HT1080 (cell line): ENCODE results near the gene OXGR1. TPM values are rescaled to one million over a fixed set of nuclear protein-coding genes. Genes with fewer than 3 reads are reported as not detected.

Experiments used
- DNase-seq: peaks from one replicate; pipeline ENCODE4 v3.0.0-alpha.2; 2015; ENCODE audit warnings: low read depth
- small RNA-seq: library from RNA; depleted of rRNA; stranded (forward); fragments of <200 nt; gene quantifications from one replicate; pipeline ENCODE3, GENCODE V24; 2014
- total RNA-seq: library from RNA; depleted of rRNA; stranded (reverse); fragments of >200 nt; shearing (Covaris generic); gene quantifications from 2 replicates; pipeline ENCODE4 v1.2.3, GENCODE V29; 2014; rRNA removed

Gene OXGR1
- total RNA-seq, 1 experiment from 2014 or later: 0.16 TPM

DNA sequence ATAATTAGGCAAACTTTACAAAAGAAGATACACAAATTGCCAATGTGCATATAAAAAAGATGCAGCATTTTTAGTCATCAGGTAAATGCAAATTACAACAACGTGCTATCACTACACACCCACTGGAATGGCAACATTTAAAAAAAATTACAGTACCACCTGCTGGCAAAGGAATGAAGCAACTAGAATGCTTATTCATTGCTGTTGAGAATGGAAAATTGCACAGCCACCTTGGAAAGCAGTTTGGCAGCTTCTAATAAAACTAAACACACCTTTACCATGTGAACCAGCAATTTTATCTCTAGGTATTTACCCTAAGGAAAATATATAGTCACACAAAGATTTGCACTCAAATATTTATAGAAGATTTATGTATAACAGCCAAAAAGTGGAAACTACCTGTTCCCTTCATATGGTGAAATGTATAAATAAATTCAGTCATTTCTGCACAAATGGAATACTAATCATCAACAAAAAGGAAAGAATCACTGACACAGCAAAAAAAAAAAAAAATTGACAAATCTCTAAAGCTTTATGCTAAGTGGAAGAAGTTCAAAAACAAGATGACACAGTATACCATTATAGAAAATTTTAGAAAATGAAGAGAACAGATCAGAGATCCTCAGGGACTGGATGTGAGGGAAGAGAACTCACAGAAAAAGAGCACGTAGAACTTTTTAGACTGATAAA lies 30.3 kb downstream of the OXGR1 start:
- no peak for DNase-seq

DNA sequence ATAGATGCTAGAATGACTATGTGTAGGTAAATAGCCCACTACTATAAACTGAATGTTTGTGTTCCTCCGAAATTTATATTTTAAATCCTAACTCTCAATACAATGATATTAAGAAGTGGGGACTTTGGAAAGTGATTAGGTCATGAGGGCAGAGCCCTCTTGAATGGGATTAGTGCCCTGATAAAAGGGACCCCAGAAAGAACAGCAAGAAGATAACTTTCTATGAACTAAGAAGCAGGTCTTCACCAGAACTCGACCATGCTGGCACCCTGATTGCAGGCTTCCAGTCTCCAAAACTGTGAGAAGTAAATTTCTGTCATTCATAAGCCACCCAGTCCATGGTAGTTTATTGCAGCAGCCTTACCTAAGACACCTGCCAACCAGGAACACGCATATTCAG lies 33.9 kb downstream of the OXGR1 start:
- no peak for DNase-seq

DNA sequence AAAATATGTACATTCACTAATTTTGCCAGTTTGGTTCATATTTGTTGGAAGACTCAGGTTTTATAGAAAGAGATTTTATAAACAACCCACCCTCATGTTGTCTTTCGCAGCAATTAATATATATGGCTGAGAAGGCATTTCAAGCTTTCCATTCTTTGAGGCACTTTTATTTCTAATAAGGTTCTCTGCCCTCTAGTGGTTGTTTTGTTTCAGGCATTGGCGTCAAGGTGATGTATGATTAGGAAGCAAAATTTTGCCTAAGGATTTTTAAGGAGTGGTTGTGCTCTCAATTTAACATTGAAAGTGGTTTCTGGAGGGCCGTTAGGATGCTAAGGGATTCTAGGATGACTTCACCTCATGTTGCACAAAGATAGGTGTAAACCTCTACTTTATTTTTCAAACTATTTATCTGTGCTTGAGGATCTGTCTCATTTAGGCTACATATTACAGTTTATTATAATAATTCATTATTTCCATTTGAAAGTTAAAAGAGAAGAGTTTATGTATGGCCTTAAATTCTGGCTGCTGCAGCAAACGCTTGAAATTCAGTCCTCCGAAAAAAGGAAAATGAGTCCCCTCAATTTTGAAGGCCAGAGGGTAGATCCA lies 35.9 kb downstream of the OXGR1 start:
- DNase-seq: peak; percentile 31

DNA sequence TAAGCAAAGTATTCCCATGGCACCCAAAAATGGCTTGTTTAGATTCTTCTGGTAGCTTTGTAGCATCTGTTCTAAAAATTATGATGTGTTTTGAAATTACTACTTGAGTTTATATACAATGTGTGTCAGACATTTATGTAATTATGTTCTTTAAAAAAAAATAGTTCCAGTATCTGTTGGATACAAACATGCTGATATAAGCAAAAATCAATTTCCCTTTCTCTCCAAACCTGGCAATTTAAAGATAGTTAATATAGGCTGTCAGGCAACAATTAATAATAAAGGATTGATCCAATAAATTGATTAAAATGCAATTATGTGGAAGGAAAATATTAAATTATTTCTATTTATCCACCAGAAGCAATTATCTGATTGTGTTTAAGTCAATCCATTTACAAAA lies 41.7 kb downstream of the OXGR1 start:
- no peak for DNase-seq

DNA sequence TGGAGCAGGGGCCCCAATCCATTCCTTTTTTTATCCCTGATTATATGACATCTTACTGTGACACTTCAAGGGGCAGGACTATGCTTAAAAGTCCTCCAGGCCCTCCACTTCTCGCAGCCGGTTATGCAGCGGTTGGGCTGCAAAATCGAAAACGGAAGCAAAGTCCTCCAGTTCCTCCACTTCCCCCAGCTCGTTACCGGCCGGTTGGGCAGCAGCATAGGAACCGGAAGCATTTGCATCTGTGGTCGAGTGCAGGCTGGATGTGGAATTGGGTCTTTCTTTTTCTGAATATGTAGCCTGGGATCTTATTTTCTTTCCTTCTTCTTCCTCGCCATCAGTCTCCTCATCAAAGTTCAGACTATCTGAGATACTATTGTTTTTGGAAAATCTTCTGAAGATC lies 46.1 kb downstream of the OXGR1 start:
- DNase-seq: no peak

DNA sequence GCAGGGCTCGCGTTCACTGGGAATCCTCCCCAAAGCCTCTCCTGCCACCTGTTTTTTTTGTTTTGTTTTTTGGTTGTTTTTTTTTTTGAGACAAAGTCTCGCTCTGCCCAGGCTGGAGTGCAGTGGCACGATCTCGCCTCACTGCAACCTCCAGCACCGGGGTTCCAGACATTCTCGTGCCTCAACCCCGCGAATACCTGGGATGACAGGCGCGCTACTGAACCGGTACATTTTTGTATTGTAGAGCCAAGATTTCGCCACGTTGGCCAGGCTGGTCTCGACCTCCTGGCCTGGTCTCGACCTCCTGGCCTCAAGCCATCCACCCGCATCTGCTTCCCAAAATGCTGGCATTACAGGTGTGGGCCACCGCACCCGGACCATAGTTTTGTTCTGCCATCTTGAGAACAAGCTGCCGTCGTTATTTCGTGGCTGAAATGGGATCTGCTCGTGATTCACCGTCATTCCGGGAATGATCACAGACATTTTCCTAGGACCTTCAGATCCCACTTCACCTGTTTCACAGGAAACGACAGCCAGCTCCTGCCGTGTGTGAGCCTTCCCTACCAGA lies 46.8 kb downstream of the OXGR1 start:
- DNase-seq: no peak

DNA sequence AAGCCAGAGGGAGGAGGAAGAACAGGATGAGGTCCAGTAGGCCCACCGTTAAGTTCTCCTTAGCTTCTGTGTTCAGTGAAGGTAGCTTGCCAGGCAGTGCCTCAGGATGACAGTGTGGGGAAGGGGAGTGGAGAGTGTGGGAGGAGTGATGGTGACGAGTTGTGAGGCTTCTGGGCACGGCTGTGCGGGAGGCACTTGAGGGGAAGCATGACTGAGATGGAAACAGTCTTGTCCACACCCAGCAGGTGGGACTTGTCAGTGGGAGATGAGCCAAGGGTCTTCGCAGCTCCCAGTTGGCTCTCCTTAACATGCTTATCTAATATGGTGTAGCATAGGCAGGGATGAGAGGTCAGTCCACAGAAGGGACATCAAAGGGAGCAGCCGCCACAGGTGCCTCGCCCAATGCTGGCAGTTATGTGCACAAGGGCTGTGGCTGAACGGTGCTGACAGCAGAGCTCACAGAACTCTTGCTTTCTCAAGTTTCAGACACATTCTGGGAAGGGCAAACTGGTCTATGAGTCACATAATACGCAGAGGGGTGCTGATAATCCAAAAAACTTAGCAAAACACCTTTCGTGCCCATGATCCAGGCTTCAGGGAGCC lies 47.5 kb downstream of the OXGR1 start:
- no peak for DNase-seq

DNA sequence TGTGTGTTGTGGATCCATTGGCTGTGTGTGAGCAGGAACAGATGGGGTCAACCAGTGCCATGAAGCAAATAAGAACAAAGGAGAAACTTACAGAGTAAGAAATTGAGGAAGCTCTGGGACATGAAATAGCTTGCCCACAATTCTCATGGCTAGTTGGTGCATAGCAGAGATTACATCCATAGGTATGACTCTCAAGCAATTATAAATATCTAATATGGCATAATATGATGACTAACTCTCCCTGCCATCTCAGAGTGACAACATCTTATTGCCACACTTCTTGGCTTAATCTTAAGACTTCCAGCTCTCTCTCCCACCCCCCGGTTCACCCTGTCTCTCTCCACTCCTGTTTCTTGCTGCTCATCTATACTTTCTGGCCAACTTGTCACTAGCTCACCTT lies 53.3 kb downstream of the OXGR1 start:
- no peak for DNase-seq

DNA sequence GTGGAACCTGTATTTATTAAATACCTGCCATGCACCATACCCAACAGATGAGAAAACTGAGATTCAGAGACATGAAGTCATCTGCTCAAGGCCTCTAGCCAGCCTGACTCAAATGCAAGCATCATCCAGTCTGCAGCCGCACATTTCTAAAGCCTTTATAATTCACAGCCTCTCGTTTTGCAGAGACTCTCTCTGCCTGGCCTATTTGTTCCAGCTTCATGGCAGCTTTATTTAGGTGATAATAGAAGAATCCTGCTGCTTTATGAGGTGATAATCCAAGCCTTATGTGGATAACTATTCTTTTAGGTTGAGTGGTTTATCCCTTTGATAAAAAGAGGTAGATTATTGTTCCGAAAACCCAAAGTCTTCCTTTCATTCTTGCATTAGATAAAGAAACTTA lies 58.4 kb downstream of the OXGR1 start:
- DNase-seq: no peak

Small RNA genes within 50 kb of the gene (small RNA-seq; reads per million reads assigned to genes)
- not detected for gene RN7SKP7

Other genes with a start within 250 kb of the OXGR1 start
- gene MBNL2, start 227.9 kb upstream of the OXGR1 start, total RNA-seq: 12.3 and 19.4 TPM in 2 replicates